G401 (cell line): ENCODE data around the gene NAA15. TPM values are rescaled to one million over a fixed set of nuclear protein-coding genes. Genes with fewer than 3 reads are reported as not detected.
"Not testable (repeated sequence)": the region's sequence is repeated elsewhere in the genome, so short reads cannot be mapped to it uniquely, and the experiment has no call there.

Source experiments
- DNase-seq: peaks from one replicate; pipeline ENCODE4 v3.0.0-alpha.2; 2015; ENCODE audit warnings: low spot score
- in situ Hi-C: cut with HindIII; loops from 2 replicates; pipeline ENCODE4 v1.10.0; 2016; ENCODE audit warnings: low sequenced_read_pairs, mixed read lengths
- total RNA-seq: library from RNA; depleted of rRNA; stranded (reverse); fragments of >200 nt; shearing (Covaris generic); gene quantifications from 2 replicates; pipeline ENCODE4 v1.2.3, GENCODE V29; 2014

Gene NAA15
- total RNA-seq, 1 experiment from 2014 or later, result 33.4 TPM

DNA sequence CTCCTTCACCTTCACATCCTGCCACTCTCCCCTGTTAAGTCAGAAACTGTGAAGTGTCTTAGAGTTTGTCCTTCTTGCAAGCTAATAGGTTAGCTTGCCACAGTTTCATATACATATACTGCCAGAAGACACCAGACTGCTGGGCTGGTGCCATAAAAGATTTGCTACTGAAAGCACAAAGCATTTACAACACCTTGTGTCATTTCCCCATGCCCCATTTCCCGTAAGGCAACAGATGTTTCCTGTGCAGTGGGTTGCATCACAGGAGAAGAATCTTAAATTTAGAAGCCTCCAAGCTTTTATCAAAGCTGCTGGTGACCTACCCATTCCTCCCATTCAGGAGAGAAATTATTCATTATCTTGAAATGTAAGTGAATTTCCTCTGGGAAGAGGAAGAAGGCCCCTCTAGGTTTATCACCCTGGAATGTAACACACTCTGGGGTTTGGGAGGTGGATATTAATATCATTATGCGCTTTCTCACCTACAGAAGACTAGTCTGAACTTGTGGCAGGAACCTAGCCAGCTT lies 118.1 kb downstream of the NAA15 start:
- in situ Hi-C loops, result no loop called here
- DNase-seq, result peak; percentile 14

- in situ Hi-C loops, result no loop called here
- no peak for DNase-seq
These were observed 119.3 kb downstream of the NAA15 start for GRCh38 chr4:139420652-139421051.

GRCh38 chr4:139436122-139436521 lies 134.8 kb downstream of the NAA15 start:
- DNase-seq, result no peak
- in situ Hi-C loops, result no loop called here

- DNase-seq, result no peak
- in situ Hi-C loops, result no loop called here
These were observed 136.8 kb downstream of the NAA15 start for GRCh38 chr4:139438141-139438540.

GRCh38 chr4:139441029-139441428 lies 139.7 kb downstream of the NAA15 start:
- DNase-seq, result no peak
- in situ Hi-C loops, result no loop called here

DNA sequence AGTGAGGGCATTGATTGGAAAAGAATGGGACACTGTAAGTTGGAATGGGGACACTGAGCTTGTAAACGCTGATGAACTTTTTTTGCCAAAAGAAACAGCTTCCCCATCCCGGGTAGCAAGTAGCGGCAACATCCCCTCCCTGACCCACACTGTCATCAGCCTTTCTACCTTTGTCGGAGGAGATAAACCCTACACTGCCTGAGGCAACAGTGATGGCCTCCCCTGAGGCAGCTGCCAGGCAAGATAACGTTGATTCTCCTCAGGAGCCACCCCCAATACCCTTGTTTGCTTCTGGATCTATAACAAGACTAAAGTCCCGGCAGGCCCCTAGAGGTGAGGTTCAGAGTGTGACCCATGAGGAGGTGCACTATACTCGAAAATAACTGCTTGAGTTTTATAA lies 142.4 kb downstream of the NAA15 start:
- in situ Hi-C loops, result no loop called here
- DNase-seq, result no peak

GRCh38 chr4:139444881-139445280 lies 143.6 kb downstream of the NAA15 start:
- in situ Hi-C loops, DNase-seq: not testable (repeated sequence)

- in situ Hi-C loops, DNase-seq: not testable (repeated sequence)
These were observed 145.8 kb downstream of the NAA15 start for GRCh38 chr4:139447078-139447477.

GRCh38 chr4:139450586-139450985 lies 149.3 kb downstream of the NAA15 start:
- no peak for DNase-seq
- in situ Hi-C loops, result no loop called here

DNA sequence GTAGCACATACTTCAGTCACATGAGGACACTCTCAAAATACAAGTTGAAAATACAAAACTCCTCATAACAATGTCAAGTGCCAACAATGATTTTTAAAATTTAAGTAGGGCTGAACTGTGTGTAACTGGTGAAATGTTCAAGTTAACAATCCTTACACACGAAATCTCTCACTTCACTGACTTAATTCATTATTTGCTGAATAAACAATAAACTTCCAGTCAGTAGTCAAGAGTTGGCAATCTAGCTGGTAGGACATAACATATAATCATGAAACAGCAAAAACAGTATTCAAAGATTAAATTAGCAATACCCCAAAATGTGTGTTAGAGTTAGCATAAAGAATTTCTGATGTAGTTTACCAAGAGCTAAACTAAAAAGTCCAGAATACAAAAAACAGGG lies 150.7 kb downstream of the NAA15 start:
- no peak for DNase-seq
- in situ Hi-C loops, result no loop called here

- in situ Hi-C loops, result no loop called here
- DNase-seq, result peak; percentile 71
These were observed 151.7 kb downstream of the NAA15 start for GRCh38 chr4:139453041-139453370.

DNA sequence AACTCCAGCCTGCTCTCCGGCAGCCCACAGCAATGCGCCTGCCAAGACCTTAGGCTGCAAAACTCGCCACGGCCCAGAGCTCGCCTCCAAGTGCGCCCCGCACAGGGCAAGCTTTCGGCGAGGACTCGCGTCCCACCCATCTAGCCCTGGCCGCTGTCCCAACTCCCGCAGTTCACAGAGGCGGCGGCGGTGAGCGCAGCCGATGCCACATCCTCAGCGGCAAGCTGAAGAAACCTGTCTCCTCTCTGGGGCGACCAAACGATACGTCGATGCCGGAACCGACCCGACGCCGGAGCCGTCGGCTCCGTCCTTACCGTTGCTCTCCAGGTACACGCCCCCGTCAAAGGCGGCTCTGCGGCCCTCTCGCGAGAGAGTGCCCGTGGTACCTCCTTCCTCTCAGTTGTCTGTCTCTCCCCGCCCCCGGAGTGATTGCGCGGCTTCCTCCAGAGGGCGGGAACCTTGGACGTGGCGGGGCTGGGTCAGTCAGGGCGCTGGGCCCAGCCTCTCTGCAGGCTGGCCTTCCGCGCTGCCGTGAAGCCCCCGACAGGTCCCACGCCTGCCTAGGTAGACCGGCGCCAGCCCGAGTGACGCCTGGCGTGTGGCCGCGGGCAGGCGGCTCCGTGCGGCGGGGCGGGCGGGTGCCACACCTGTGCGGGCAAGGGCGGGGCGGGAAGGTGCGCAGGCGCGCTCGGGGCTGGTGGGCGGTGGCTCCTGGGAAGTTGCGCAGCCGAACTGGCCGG lies 152.2 kb downstream of the NAA15 start:
- in situ Hi-C loops, result no loop called here
- DNase-seq, result peak; percentile 96

DNA sequence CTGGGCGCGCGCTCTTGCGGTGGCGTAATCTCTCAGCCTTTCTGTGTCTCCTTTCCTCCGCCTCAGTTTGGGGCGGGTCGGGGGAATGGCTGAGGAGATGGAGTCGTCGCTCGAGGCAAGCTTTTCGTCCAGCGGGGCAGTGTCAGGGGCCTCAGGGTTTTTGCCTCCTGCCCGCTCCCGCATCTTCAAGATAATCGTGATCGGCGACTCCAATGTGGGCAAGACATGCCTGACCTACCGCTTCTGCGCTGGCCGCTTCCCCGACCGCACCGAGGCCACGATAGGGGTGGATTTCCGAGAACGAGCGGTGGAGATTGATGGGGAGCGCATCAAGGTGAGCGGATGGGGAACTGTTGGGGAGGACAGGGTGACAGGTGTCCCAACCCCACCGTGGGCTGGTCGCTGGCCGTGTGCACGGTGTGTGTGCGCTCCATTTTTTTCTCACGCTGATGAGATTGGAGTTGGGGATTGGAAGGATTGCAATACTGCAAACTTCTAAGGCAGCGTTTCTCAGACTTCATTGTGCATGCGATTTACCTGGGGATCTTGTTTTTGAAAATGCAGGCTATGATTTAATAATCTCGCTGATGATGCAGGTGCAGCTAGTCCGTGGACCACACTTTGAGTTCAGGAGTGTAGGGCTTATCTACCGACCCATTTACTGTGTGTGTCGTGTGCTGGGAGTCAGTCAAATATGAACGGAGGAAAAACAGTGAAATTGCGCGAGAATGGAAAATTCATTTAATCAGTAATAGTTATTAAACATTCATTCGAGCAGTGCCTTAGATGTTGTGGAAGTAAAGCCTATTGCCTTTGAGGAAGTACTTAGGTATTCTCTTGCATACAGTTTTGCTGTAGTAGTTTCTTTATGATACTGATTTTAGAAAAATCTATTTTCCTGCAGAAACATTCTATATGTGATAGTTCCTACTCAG lies 153.1 kb downstream of the NAA15 start, which contains the start of gene RAB33B:
TSS of gene RAB33B (plus strand) at position 11 of the 935 bp plus-strand sequence. CDS start at position 86, 75 bp downstream.
- in situ Hi-C loops, result no loop called here
- no peak for DNase-seq

DNA sequence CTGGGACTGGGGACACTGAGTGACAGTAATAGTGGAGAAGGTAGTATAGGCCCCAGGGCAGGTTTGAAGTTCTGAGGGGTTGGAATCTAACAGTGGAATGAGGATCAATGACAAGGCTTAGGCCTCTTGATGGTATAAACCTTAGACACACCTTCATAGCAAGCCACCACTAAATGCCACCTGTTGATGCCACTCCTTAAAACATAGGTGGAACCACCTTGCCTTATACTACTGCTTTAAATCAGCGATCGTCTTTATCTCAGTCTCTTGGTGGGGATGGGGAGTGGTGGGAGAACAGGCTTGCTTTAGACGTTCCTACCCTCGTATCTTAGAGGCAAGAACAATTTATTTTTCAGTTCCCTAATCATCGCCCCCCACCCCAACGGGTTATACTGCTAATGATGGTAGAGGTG lies 153.8 kb downstream of the NAA15 start:
- in situ Hi-C loops, result no loop called here
- DNase-seq, result peak; percentile 35

- peak; percentile 59 for DNase-seq
- in situ Hi-C loops, result no loop called here
These were observed 156.0 kb downstream of the NAA15 start for GRCh38 chr4:139457318-139457717.

DNA sequence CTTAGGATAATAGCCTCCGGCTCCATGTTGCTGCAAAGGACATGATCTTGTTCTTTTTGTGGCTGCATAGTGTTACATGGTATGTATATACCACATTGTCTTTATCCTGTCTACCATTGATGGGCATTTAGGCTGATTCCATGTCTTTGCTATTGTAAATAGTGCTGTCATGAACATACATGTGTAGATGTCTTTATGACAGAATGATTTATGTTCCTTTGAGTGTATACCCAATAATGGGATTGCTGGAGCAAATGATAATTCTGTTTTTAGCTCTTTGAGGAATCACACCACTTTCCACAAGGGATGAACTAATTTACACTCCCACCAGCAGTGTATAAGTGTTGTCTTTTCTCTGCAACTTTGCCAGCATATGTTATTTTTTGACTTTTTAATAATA lies 157.2 kb downstream of the NAA15 start:
- in situ Hi-C loops, result no loop called here
- no peak for DNase-seq

GRCh38 chr4:139458999-139459398 lies 157.7 kb downstream of the NAA15 start:
- in situ Hi-C loops, result no loop called here
- DNase-seq, result no peak

GRCh38 chr4:139460565-139460964 lies 159.3 kb downstream of the NAA15 start:
- DNase-seq, result no peak
- in situ Hi-C loops, result no loop called here

- in situ Hi-C loops, result no loop called here
- DNase-seq, result peak; percentile 26
These were observed 159.8 kb downstream of the NAA15 start for GRCh38 chr4:139461022-139461628.

- DNase-seq, in situ Hi-C loops: not testable (repeated sequence)
These were observed 163.2 kb downstream of the NAA15 start for GRCh38 chr4:139464512-139464911.
